MM.1S (cell line): ENCODE data around the gene SEPTIN8.

Experiments
- CTCF ChIP-seq: fragments of 300-600 bp; sonication (generic); IDR thresholded peaks from 2 replicates; pipeline ENCODE4 v1.5.1; 2016; ENCODE audit warnings: antibody characterized with exemption, low read length, mixed read lengths
- EZH2 ChIP-seq: fragments of 300-600 bp; sonication (generic); optimal IDR thresholded peaks from 2 replicates; pipeline ENCODE3; 2017; ENCODE audit warnings: low read depth, mild to moderate bottlenecking, antibody characterized with exemption, low read length, mixed read lengths

DNA sequence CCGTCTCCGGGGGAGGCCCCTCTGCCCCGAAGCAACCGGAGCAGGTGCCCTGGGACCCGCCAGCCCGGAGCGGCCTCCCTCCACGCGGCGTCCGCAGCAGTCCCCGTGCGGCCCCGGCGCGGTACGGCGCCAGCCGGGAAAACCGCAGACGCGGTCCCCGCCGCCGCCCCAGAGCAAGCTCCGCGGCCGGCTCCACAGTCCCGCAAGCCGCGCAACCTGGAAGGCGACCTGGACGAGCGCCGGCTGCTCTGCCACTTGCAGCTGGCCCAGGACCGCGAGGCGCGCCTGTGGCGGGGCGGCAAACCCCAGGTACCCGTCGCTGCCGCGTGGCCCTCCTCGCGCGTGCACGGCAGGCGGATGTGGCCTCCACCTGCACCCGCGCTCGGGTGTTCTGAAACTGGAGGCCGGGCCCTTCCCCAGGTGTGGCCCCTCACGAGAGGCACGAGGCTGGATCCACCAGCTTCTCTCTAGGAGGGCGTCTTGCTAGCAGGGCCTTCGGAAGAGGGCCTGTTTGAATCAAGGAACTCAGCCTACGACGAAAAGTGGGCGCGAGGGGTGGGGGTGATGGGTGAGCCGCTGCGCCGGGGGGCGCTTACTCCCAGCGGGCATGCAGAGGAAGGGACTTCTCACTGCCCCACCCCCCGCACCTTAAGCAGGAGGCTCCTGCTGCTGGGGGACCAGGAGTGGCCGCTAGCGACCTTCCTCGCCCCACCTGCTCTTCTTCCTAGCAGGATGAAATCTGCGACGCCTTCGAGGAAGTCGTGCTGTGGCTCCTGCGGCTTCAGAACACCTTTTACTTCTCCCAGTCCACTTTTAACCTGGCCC, 29.2 kb downstream of the SEPTIN8 start:
- TF ChIP-seq CTCF (no peak), EZH2 (no peak)
